NCI-H146 treated with DMSO at 0.1 percent for 48 hours (cell line): ENCODE results near the gene GSN.

Experiments
- DNase-seq: peaks from one replicate; lab custom pipeline; 2025; ENCODE audit not compliant: unreplicated experiment; lab: John Stamatoyannopoulos, UW

The GSN gene

DNA sequence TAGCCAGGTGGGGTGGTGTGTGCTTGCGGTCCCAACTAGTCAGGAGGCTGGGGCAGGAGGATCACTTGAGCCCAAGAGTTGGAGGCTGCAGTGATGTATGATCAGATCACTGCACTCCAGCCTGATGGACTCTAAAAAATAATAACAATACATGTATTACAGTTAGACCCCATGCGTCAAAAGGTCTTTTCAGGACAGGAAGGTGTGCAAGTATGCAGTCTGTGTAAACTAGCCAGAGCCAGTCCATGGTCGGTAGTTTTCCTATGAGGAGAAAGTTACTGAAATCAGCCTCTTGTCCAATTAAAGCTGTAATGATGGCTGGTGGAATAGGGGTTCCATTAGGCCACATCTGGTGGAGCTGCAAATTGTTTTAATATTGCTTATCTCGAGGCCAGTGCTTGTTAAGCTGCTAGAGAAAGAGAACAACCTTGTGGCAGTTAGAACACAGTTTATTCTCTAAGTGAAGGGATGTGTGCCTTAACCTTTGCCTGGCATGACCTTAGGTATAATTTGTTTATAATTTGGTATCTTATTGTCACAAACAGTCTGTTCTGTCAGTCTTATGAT is 103.6 kb downstream of the GSN start:
- DNase-seq = no peak

DNA sequence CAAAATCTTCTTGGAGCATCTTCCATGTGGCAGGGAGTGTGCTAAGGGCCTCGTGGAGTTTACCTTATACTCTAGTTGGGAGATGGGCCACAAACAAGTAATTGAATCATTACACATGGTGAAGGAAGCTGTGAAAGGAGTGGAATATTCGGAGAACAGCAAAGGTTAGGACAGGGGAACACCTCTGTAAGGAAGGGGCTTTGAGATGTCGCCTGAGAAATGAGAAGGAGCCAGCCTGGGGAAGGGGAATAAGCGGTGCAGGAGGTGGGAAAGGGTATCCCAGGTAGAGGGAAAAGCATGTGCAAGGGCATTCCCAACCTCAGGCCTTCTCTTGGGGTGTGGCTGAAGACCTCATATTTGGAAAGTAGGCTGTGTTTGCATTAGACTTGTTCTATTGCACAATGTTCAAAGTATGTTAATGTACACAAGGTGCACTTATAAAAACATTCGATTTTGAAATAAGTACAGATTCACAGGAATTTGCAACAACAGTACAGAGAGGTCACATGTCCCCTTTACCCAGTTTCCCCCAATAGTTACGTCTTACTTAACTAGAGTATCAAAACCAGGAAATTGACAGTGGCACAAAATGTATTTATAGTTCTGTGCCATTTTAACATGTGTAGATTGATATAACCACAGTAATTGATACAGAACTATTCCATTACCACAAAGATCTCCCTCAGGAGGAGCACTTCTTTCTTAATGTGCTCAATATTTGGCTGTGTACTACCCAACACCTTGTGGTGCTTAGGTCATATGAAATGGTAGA is 104.5 kb downstream of the GSN start:
- no peak for DNase-seq

DNA sequence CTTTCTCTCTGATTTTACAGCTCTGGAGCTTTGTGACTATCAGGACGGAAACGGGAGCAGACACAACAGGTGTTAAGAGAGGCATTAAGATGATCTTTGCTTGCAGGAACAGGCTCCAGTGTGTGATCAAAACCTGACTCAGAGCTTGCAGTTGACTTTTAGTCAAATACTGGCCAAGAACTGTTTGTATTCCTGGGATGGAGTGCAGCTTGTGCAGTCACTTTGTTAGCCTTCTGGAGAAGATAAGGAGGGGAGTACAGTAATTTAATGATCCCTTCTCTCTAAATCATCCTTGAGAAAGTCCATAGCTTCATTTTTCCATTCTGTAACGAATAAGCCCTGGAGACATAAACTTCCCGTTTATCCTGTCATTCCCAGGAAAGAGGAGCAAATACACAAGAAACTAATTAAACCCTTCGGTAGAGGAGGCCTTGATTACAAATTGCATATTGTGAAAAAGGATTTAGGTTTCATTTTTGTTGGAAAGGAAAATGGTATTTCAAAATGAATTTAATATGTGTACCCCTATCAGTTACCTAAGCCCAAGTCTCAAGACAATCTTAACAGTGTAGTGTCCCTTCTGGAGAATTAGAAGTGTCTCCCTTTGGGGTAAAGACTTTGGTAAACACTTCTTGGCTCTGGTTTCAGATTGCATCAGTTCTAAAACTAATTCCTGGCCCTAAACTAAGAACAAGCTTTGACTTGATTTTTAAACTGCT is 105.2 kb downstream of the GSN start:
- no peak for DNase-seq

DNA sequence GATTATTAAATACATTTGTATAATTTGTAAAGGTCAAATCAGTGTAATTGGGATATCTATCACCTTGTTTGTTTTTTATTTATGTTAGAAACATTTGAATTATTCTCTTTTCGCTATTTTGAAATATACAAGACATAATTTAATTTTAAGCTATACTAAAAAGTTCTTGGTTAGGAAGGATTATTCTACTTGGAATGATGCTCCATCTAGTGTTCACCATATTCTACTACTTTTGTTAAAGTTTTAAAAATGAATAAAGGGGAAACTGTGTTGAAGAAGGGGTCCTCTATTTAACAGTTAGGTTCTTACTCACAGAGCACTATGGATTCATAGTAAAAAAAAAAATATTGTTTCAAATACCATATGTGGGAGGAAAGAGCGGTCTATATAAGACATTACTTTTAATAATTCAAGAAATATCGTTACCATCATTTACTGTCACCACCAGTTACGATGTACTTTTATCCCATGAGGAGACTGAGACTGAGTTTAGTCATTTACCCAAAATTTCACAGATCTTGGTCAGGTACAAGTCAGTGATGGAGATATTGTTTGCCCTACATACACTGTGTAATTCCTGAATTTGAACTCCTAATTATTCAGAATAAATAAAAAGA is 108.4 kb downstream of the GSN start:
- no peak for DNase-seq

DNA sequence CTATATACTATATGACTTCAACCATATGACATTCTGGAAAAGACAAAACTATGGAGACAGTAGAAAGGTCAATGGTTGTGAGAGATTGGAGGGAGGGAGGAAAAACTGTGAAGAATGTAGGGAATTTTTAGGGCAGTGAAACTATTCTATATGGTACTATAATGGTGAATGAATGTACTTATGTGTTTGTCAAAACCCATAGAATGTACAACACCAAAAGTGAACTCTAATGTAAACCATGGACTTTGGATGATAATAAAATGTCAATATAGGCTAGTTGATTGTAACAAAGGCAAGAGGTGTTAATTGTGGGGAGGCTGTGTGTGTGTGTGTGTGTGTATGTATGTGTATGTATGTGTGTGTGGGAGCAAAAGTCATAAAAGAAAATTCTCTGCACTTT is 112.9 kb downstream of the GSN start:
- DNase-seq = no peak
